Measurements from ENCODE around the gene ZFYVE27. TPM values are rescaled to one million over a fixed set of nuclear protein-coding genes. Genes with fewer than 3 reads are reported as not detected.
A peak's percentile ranks its signal among the peaks of the same experiment; 100 is the strongest.

The ZFYVE27 gene
- total and polyA plus RNA-seq, 10 of the 15 experiments (the other 5 are each of a cell fraction or from before 2014, with no cell fraction given) = 1.1 to 28.9 (median 21.4) TPM

DNA sequence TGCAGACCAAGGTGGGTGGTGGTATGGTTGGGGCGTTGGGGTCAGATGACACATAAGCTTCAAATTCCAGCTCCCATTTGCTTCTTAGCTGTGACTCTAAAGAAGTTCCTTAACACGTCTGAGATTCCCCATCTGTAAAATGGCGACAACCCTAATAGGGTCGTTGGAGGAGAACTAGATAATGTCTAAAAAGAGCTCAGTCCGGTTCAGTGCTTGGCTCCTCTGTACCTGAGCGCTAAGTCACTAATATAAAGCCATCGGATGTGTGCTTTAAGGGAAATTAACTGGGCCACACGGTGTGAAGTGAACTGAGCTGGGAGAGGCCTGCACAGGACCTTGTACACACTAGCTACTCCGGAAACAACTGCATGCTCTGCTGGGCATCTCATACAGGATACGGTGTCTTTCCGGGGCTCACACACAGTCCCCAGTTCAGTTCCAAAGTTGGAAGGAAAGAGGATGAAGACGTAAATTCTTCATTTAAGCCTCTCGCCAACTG lies 476 bp upstream of the ZFYVE27 start:
- Histone ChIP-seq H3K27ac (ENCODE audit: control insufficient read depth, insufficient read depth) (peak overlapping the region; percentile 91), H3K9ac (ENCODE audit: control insufficient read depth, insufficient read depth, low read length) (no peak overlapping the region), H3K4me1 (ENCODE audit: control insufficient read depth, insufficient read depth, low read length) (peaks cover 10% of the 10 kb centered on the region), H3K27me3 (replicated peaks in 1 of 2; ENCODE audit: control insufficient read depth in 2 of 2, insufficient read depth in 2 of 2, low read length in 1 of 2) (no peaks in the 10 kb centered on the region), H3K4me2 (ENCODE audit: control insufficient read depth, insufficient read depth) (peak overlapping the region; percentile 68), H3K9me3 (replicated peaks; ENCODE audit: control insufficient read depth, insufficient read depth, low read length) (no peaks in the 10 kb centered on the region; the same call in 2 of the 3 replicates), H3K79me2 (ENCODE audit: control insufficient read depth, insufficient read depth, low read length) (peaks cover 40% of the 10 kb centered on the region), H2AFZ (ENCODE audit: control insufficient read depth, low read depth, low read length) (peak overlapping the region; percentile 86), H3K36me3 (ENCODE audit: control insufficient read depth in 2 of 2, insufficient read depth in 2 of 2, low read length in 1 of 2) (peaks cover 0 to 3% of the 10 kb centered on the region in 2 experiments; a peak in 2 of 4 replicates), H3K4me3 (no peak overlapping the region), H4K20me1 (ENCODE audit: control insufficient read depth, insufficient read depth) (no peaks in the 10 kb centered on the region)
- CTCF ChIA-PET = interaction anchor here (0.7 to 21.5 kb wide), 12 partner anchors 9 to 431 kb away, joined by 3 to 416 read pairs (median 6); partner anchors contain the start of genes AVPI1 and MARVELD1
- intact Hi-C loops (cut with micrococcal nuclease; ENCODE audit: unreplicated experiment) (no loop called here), in situ Hi-C loops (cut with MboI) (no loop called here)
- POLR2A ChIA-PET = interaction anchor here (0.7 to 1.6 kb wide), 11 partner anchors 10 to 337 kb away, joined by 3 to 6 read pairs (median 3); partner anchors contain the start of gene AVPI1
- peak; percentile 5; the same call in 2 of the 3 replicates for ATAC-seq
- RAD21 ChIA-PET (ENCODE audit: unreplicated experiment) = interaction anchor here (0.8 to 2.8 kb wide), 6 partner anchors 24 to 62 kb away, joined by 4 to 14 read pairs (median 6); partner anchors contain the start of gene AVPI1
- WGBS (ENCODE audit: insufficient coverage, insufficient replicate concordance, low lambda C conversion rate, missing lambda C conversion rate) = 17% methylated on average over 13 of the region's 13 CpGs
- TF ChIP-seq, protein P1, sequence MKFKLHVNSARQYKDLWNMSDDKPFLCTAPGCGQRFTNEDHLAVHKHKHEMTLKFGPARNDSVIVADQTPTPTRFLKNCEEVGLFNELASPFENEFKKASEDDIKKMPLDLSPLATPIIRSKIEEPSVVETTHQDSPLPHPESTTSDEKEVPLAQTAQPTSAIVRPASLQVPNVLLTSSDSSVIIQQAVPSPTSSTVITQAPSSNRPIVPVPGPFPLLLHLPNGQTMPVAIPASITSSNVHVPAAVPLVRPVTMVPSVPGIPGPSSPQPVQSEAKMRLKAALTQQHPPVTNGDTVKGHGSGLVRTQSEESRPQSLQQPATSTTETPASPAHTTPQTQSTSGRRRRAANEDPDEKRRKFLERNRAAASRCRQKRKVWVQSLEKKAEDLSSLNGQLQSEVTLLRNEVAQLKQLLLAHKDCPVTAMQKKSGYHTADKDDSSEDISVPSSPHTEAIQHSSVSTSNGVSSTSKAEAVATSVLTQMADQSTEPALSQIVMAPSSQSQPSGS (IDR thresholded peaks at IDR 0.05; ENCODE audit: low read length) = no peak
- TF ChIP-seq ZZZ3 (IDR thresholded peaks at IDR 0.05; ENCODE audit: control insufficient read depth, insufficient read length, low read depth) = no peak
- peak; percentile 29; the same call in 1 of the 2 replicates for TF ChIP-seq PML (IDR thresholded peaks at IDR 0.05; ENCODE audit: low read length)
- TF ChIP-seq, protein P2, sequence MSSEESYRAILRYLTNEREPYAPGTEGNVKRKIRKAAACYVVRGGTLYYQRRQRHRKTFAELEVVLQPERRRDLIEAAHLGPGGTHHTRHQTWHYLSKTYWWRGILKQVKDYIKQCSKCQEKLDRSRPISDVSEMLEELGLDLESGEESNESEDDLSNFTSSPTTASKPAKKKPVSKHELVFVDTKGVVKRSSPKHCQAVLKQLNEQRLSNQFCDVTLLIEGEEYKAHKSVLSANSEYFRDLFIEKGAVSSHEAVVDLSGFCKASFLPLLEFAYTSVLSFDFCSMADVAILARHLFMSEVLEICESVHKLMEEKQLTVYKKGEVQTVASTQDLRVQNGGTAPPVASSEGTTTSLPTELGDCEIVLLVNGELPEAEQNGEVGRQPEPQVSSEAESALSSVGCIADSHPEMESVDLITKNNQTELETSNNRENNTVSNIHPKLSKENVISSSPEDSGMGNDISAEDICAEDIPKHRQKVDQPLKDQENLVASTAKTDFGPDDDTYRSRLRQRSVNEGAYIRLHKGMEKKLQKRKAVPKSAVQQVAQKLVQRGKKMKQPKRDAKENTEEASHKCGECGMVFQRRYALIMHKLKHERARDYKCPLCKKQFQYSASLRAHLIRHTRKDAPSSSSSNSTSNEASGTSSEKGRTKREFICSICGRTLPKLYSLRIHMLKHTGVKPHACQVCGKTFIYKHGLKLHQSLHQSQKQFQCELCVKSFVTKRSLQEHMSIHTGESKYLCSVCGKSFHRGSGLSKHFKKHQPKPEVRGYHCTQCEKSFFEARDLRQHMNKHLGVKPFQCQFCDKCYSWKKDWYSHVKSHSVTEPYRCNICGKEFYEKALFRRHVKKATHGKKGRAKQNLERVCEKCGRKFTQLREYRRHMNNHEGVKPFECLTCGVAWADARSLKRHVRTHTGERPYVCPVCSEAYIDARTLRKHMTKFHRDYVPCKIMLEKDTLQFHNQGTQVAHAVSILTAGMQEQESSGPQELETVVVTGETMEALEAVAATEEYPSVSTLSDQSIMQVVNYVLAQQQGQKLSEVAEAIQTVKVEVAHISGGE (CRISPR knock-in tag; IDR thresholded peaks at IDR 0.05) = no peak
- TF ChIP-seq SUPT20H (IDR thresholded peaks at IDR 0.05; ENCODE audit: borderline replicate concordance, control insufficient read depth, low read depth, low read length) = no peak
- TF ChIP-seq EZH2 (IDR thresholded peaks at IDR 0.05; ENCODE audit: borderline replicate concordance, control insufficient read depth, low read depth, low read length) = no peak
- FAIRE-seq = no peak
- SMC1A ChIA-PET (ENCODE audit: uncharacterized antibody, unreplicated experiment) = interaction anchor here (0.7 to 4.5 kb wide), 13 partner anchors 9 to 183 kb away, joined by 3 to 24 read pairs (median 5); partner anchors contain the start of gene AVPI1
- DNase-seq (ENCODE audit: low read depth, low spot score) = no peak
- no TSS peak for BruUV-seq (replicated peaks)
